ENCODE results near the gene MYH1. TPM values are rescaled to one million over a fixed set of nuclear protein-coding genes. Genes with fewer than 3 reads are reported as not detected.

The MYH1 gene
- total and polyA plus RNA-seq, 2 experiments from 2014 or later, result not detected

DNA sequence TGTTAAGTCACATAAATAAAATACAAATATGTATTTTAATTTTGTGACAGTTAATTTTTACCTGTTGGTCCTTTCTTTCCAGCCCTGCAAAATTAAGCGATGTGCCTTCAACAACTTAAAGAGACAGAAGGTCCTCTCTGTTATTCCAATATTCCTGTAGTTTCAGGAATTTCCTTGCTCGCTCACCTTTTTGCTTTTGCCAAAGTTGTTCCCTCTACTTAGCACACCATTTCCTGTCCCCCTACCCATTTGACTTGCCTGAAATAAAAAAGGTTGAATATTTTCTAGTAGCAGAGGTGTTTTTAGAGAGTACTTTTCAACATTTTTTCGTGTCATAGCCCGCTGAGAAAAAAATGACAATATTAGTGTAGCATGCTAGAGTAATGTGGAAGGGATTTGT lies 31.7 kb upstream of the MYH1 start:
- Histone ChIP-seq H3K4me1 (ENCODE audit: insufficient read depth) (peaks cover 36% of the 10 kb centered on the region), H3K79me2 (replicated peaks; ENCODE audit: insufficient read depth) (no peaks in the 10 kb centered on the region), H3K4me2 (peak overlapping the region; percentile 42), H4K20me1 (replicated peaks; ENCODE audit: insufficient read depth) (no peaks in the 10 kb centered on the region), H3K9me2 (ENCODE audit: insufficient read depth) (peaks cover 4% of the 10 kb centered on the region; the same call in 1 of the 2 replicates), H3K36me3 (ENCODE audit: insufficient read depth) (no peaks in the 10 kb centered on the region), H2AFZ (no peak overlapping the region), H3K4me3 (peak overlapping the region; percentile 31), H3K27me3 (ENCODE audit: insufficient read depth) (no peaks in the 10 kb centered on the region), H3F3A (replicated peaks; ENCODE audit: low read depth) (no peaks in the 10 kb centered on the region), H3K27ac (ENCODE audit: low read depth) (peak overlapping the region; percentile 87)
- H3K4me3 Mint-ChIP-seq, result peak overlapping the region; percentile 54
- H3K36me3 Mint-ChIP-seq (ENCODE audit: low read depth), result no peaks in the 10 kb centered on the region; the same call in 1 of the 3 replicates
- H3K27ac Mint-ChIP-seq, result peak overlapping the region; percentile 90
- DNase-seq (ENCODE audit: low spot score) (peak; percentile 73), ATAC-seq (peak; percentile 48)
- TF ChIP-seq STAT1 (IDR thresholded peaks at IDR 0.05; ENCODE audit: unreplicated experiment), result no peak
- TF ChIP-seq, protein P1, sequence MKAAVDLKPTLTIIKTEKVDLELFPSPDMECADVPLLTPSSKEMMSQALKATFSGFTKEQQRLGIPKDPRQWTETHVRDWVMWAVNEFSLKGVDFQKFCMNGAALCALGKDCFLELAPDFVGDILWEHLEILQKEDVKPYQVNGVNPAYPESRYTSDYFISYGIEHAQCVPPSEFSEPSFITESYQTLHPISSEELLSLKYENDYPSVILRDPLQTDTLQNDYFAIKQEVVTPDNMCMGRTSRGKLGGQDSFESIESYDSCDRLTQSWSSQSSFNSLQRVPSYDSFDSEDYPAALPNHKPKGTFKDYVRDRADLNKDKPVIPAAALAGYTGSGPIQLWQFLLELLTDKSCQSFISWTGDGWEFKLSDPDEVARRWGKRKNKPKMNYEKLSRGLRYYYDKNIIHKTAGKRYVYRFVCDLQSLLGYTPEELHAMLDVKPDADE (IDR thresholded peaks at IDR 0.05), result peak; percentile 76
- TF ChIP-seq JUNB (IDR thresholded peaks at IDR 0.05; ENCODE audit: unreplicated experiment), result no peak
- H3K9me3 Mint-ChIP-seq, result no peaks in the 10 kb centered on the region
- H3K27me3 Mint-ChIP-seq (ENCODE audit: insufficient read depth, low read depth, poor library complexity), result no peaks in the 10 kb centered on the region
- H3K4me1 Mint-ChIP-seq, result peaks cover 56% of the 10 kb centered on the region

DNA sequence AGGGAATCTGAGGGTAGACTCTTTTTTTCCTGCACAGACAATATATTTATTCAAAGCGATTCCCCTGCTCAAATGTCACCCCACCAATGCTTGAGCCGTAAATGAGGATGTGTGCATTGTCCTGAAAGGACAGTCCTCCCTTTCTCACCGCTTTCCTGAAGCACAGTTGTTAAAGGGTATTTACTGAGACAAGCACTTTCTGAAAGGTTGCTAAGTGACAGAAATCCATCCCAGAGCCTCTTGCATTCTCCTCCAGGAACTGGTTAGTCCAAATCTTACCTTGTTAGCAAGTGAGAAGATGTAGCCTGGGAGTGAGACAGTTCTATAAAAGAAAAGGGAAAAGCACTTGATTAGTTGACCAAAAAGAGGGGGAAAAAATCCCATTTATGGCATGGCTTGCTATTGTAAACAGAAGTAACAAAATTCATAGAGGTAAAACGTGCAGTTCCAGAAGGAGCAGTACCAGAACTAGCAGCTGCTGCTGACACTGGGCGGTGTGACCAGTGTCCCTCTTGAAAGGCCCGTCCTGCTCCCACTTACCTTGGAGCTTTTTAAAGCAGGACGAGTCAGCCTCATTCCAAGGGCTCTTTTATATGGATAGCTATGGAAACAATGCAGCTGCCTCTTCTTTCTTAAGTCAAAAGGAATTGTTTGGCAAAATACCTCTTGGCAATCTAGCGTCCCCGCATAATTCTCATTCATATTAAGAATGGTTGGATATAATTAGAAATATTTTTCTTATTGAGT lies 30.9 kb upstream of the MYH1 start, which contains the start of gene MYH2:
TSS of gene MYH2 (minus strand) at position 563 of the 747 bp plus-strand sequence. CDS start 1,738 bp downstream, outside the sequence.
- peaks cover 54% of the 10 kb centered on the region for H3K4me1 Mint-ChIP-seq
- peaks cover 32% of the 10 kb centered on the region for H3K4me1 ChIP-seq (ENCODE audit: insufficient read depth)
- TF ChIP-seq, protein P2, sequence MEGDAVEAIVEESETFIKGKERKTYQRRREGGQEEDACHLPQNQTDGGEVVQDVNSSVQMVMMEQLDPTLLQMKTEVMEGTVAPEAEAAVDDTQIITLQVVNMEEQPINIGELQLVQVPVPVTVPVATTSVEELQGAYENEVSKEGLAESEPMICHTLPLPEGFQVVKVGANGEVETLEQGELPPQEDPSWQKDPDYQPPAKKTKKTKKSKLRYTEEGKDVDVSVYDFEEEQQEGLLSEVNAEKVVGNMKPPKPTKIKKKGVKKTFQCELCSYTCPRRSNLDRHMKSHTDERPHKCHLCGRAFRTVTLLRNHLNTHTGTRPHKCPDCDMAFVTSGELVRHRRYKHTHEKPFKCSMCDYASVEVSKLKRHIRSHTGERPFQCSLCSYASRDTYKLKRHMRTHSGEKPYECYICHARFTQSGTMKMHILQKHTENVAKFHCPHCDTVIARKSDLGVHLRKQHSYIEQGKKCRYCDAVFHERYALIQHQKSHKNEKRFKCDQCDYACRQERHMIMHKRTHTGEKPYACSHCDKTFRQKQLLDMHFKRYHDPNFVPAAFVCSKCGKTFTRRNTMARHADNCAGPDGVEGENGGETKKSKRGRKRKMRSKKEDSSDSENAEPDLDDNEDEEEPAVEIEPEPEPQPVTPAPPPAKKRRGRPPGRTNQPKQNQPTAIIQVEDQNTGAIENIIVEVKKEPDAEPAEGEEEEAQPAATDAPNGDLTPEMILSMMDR (conservative IDR thresholded peaks at IDR 0.05; ENCODE audit: low read depth in 2 of 2), result no peak
- TF ChIP-seq EZH2phosphoT487 (IDR thresholded peaks at IDR 0.05; ENCODE audit: unreplicated experiment) (no peak), POLR2AphosphoS5 (IDR thresholded peaks at IDR 0.05; ENCODE audit: low read depth) (0 out of 2 replicates have a peak, but pooled peaks have one; percentile 24), ZNF114 (CRISPR knock-in tag; IDR thresholded peaks at IDR 0.05) (no peak), CREB1 (CRISPR knock-in tag; IDR thresholded peaks at IDR 0.05; ENCODE audit: low read depth) (no peak), JUNB (IDR thresholded peaks at IDR 0.05; ENCODE audit: unreplicated experiment) (no peak)
- TF ChIP-seq, protein P3, sequence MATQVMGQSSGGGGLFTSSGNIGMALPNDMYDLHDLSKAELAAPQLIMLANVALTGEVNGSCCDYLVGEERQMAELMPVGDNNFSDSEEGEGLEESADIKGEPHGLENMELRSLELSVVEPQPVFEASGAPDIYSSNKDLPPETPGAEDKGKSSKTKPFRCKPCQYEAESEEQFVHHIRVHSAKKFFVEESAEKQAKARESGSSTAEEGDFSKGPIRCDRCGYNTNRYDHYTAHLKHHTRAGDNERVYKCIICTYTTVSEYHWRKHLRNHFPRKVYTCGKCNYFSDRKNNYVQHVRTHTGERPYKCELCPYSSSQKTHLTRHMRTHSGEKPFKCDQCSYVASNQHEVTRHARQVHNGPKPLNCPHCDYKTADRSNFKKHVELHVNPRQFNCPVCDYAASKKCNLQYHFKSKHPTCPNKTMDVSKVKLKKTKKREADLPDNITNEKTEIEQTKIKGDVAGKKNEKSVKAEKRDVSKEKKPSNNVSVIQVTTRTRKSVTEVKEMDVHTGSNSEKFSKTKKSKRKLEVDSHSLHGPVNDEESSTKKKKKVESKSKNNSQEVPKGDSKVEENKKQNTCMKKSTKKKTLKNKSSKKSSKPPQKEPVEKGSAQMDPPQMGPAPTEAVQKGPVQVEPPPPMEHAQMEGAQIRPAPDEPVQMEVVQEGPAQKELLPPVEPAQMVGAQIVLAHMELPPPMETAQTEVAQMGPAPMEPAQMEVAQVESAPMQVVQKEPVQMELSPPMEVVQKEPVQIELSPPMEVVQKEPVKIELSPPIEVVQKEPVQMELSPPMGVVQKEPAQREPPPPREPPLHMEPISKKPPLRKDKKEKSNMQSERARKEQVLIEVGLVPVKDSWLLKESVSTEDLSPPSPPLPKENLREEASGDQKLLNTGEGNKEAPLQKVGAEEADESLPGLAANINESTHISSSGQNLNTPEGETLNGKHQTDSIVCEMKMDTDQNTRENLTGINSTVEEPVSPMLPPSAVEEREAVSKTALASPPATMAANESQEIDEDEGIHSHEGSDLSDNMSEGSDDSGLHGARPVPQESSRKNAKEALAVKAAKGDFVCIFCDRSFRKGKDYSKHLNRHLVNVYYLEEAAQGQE (IDR thresholded peaks at IDR 0.05; ENCODE audit: unreplicated experiment), result no peak

More for the DNA sequence above, 30.9 kb upstream of the MYH1 start, which contains the start of gene MYH2:
- H3K36me3 ChIP-seq (ENCODE audit: insufficient read depth), result no peaks in the 10 kb centered on the region
- H3K27ac Mint-ChIP-seq, result peak within 1 kb of the TSS; percentile 90
- peak within 1 kb of the TSS; percentile 87 for H3K27ac ChIP-seq (ENCODE audit: low read depth)
- no peaks in the 10 kb centered on the region for H3K27me3 ChIP-seq (ENCODE audit: insufficient read depth)
- no peaks in the 10 kb centered on the region for H4K20me1 ChIP-seq (replicated peaks; ENCODE audit: insufficient read depth)
- peak within 1 kb of the TSS; percentile 54 for H3K4me3 Mint-ChIP-seq
- H3K79me2 ChIP-seq (replicated peaks; ENCODE audit: insufficient read depth), result no peaks in the 10 kb centered on the region
- no peaks in the 10 kb centered on the region for H3K27me3 Mint-ChIP-seq (ENCODE audit: insufficient read depth, low read depth, poor library complexity)
- peak; percentile 96 for ATAC-seq
- H3K4me2 ChIP-seq, result peak within 1 kb of the TSS; percentile 42
- no peaks in the 10 kb centered on the region for H3K9me2 ChIP-seq (ENCODE audit: insufficient read depth)
- no peaks in the 10 kb centered on the region for H3F3A ChIP-seq (replicated peaks; ENCODE audit: low read depth)
- peak; percentile 86 for DNase-seq (ENCODE audit: low spot score)
- H3K4me3 ChIP-seq, result peak within 1 kb of the TSS; percentile 31
- no peaks in the 10 kb centered on the region for H3K9me3 Mint-ChIP-seq
- no peaks in the 10 kb centered on the region; the same call in 1 of the 3 replicates for H3K36me3 Mint-ChIP-seq (ENCODE audit: low read depth)
- no peak within 1 kb of the TSS for H2AFZ ChIP-seq
